CD4-positive, alpha-beta T cell (primary cell): ENCODE measurements around the gene BDKRB2. TPM values are rescaled to one million over a fixed set of nuclear protein-coding genes. Genes with fewer than 3 reads are reported as not detected.

Experiments used
- ATAC-seq: fragments of 200-7000 bp; cut with Tn5 transposase; one replicate; pipeline ENCODE4 v1.10.0; 2022; ENCODE audit warnings: mild to moderate bottlenecking; ENCODE audit not compliant: poor library complexity
- CTCF ChIA-PET: fragments of 350-600 bp; sonication (Branson Sonifier 250); formaldehyde crosslinking; loops from one replicate; lab custom pipeline; 2021; ENCODE audit warnings: antibody characterized with exemption, inconsistent platforms; lab: Charles Lee
- POLR2A ChIA-PET: fragments of 350-600 bp; sonication (Branson Sonifier 250); formaldehyde crosslinking; loops from one replicate; lab custom pipeline; 2021; ENCODE audit warnings: antibody characterized with exemption, inconsistent platforms; lab: Charles Lee
- DNase-seq, 14 experiments: peaks; one replicate each; pipeline ENCODE4 v3.0.0-alpha.2; 2013 to 2020; ENCODE audit warnings: mixed read lengths in 2 of 14
- H3K27ac ChIP-seq, 2 donors: one replicate each; pipeline versions ENCODE4 v1.5.1 to v1.7.0; 2013; ENCODE audit warnings: low read length in 2 of 2, low read depth in 1 of 2, mild to moderate bottlenecking in 1 of 2
- H3K27me3 ChIP-seq, 2 experiments: 1 replicate in 1 of 2; 2 replicates in 1 of 2; pipeline versions ENCODE4 v1.6.1 to v1.7.0; 2013; ENCODE audit warnings: low read length in 2 of 2, control low read depth in 1 of 2, mild to moderate bottlenecking in 1 of 2, moderate library complexity in 1 of 2; ENCODE audit not compliant: insufficient read depth in 2 of 2, control insufficient read depth in 1 of 2
- H3K36me3 ChIP-seq: one replicate; pipeline ENCODE4 v1.6.1; 2013; ENCODE audit warnings: low read length, control low read depth; ENCODE audit not compliant: insufficient read depth
- H3K4me1 ChIP-seq: one replicate; pipeline ENCODE4 v1.6.1; 2013; ENCODE audit warnings: low read length, control low read depth; ENCODE audit not compliant: insufficient read depth
- H3K4me3 ChIP-seq: one replicate; pipeline ENCODE4 v1.5.1; 2013; ENCODE audit warnings: mild to moderate bottlenecking, low read length, moderate library complexity
- H3K9me3 ChIP-seq, 2 experiments: 1 replicate in 1 of 2; 2 replicates in 1 of 2; pipeline versions ENCODE4 v1.6.1 to v1.7.0; 2013; ENCODE audit warnings: low read length in 2 of 2, mild to moderate bottlenecking in 2 of 2, control low read depth in 1 of 2, moderate library complexity in 1 of 2; ENCODE audit not compliant: control insufficient read depth in 1 of 2, insufficient read depth in 1 of 2
- H3K27ac Mint-ChIP-seq: one replicate; pipeline ENCODE4 v1.8.0; 2020; ENCODE audit warnings: mixed read lengths
- H3K27me3 Mint-ChIP-seq: one replicate; pipeline ENCODE4 v1.8.0; 2021; ENCODE audit warnings: mixed read lengths
- H3K36me3 Mint-ChIP-seq: one replicate; pipeline ENCODE4 v1.8.0; 2021; ENCODE audit warnings: low read depth, mixed read lengths
- H3K4me1 Mint-ChIP-seq: one replicate; pipeline ENCODE4 v1.8.0; 2021; ENCODE audit warnings: low read depth, mixed read lengths
- H3K4me3 Mint-ChIP-seq: one replicate; pipeline ENCODE4 v1.8.0; 2020; ENCODE audit warnings: mild to moderate bottlenecking, mixed read lengths
- H3K9me3 Mint-ChIP-seq: one replicate; pipeline ENCODE4 v1.8.0; 2020; ENCODE audit warnings: mixed read lengths
- CTCF ChIP-seq: fragments of 200-600 bp; IDR thresholded peaks from one replicate; pipeline ENCODE4 v1.8.0; 2022; ENCODE audit warnings: antibody characterized with exemption, mild to moderate bottlenecking
- intact Hi-C, 2 experiments: fragments of 100-400 bp; cut with DNase I in 1 of 2; cut with micrococcal nuclease in 1 of 2; formaldehyde crosslinking; loops; one replicate each; pipeline versions ENCODE4 v1.15.1 to v1.9.0; 2023 to 2025; cut with DNase I, micrococcal nuclease
- total RNA-seq, 174 experiments: library from RNA in 2 of 174; stranded (reverse) in 2 of 174; gene quantifications; one replicate each; pipeline ENCODE4 v1.2.3 and lab custom pipeline; 2021 to 2026

Gene BDKRB2
- total RNA-seq, 2 experiments from 2014 or later, result not detected

GRCh38 chr14:96245710-96246538, 41.3 kb downstream of the BDKRB2 start:
- intact Hi-C loops, result no loop called here
- Mint-ChIP-seq H3K27ac (no peak overlapping the region), H3K36me3 (no peaks in the 10 kb centered on the region), H3K9me3 (no peaks in the 10 kb centered on the region), H3K4me1 (no peaks in the 10 kb centered on the region), H3K27me3 (peaks cover 24% of the 10 kb centered on the region), H3K4me3 (no peak overlapping the region)
- Histone ChIP-seq H3K36me3 (no peaks in the 10 kb centered on the region), H3K9me3 (no peaks in the 10 kb centered on the region), H3K27ac (no peak overlapping the region), H3K4me1 (no peaks in the 10 kb centered on the region), H3K27me3 (peaks cover 0 to under 1% of the 10 kb centered on the region in 2 experiments), H3K4me3 (no peak overlapping the region)
- CTCF ChIA-PET, result no interaction called here
- ATAC-seq (no peak), DNase-seq (no peak)
- POLR2A ChIA-PET, result no interaction called here
- no peak for TF ChIP-seq CTCF

- ChIA-PET POLR2A (no interaction called here), CTCF (no interaction called here)
Measured at GRCh38 chr14:96246539-96246847, 41.9 kb downstream of the BDKRB2 start.

GRCh38 chr14:96247031-96247430, 42.4 kb downstream of the BDKRB2 start:
- Mint-ChIP-seq H3K27ac (no peak overlapping the region), H3K4me1 (no peaks in the 10 kb centered on the region), H3K36me3 (no peaks in the 10 kb centered on the region), H3K4me3 (no peak overlapping the region), H3K9me3 (no peaks in the 10 kb centered on the region), H3K27me3 (peaks cover 35% of the 10 kb centered on the region)
- ChIA-PET CTCF (no interaction called here), POLR2A (no interaction called here)
- TF ChIP-seq CTCF, result no peak
- Histone ChIP-seq H3K27me3 (peaks cover 0 to 3% of the 10 kb centered on the region in 2 experiments), H3K4me3 (no peak overlapping the region), H3K36me3 (no peaks in the 10 kb centered on the region), H3K27ac (no peak overlapping the region), H3K4me1 (no peaks in the 10 kb centered on the region), H3K9me3 (no peaks in the 10 kb centered on the region)
- DNase-seq (no peak), ATAC-seq (no peak)
- intact Hi-C loops, result no loop called here

More at GRCh38 chr14:96246539-96246847, 41.9 kb downstream of the BDKRB2 start:
- H3K9me3 ChIP-seq, result no peaks in the 10 kb centered on the region
- H3K27ac ChIP-seq, result no peak overlapping the region
- intact Hi-C loops, result no loop called here
- H3K4me3 Mint-ChIP-seq, result no peak overlapping the region
- DNase-seq, result no peak
- H3K4me1 Mint-ChIP-seq, result no peaks in the 10 kb centered on the region
- no peaks in the 10 kb centered on the region for H3K36me3 Mint-ChIP-seq
- H3K9me3 Mint-ChIP-seq, result no peaks in the 10 kb centered on the region
- no peak for TF ChIP-seq CTCF
- no peak overlapping the region for H3K27ac Mint-ChIP-seq
- no peak overlapping the region for H3K4me3 ChIP-seq
- no peak for ATAC-seq
- peaks cover 29% of the 10 kb centered on the region for H3K27me3 Mint-ChIP-seq
- H3K27me3 ChIP-seq, result peaks cover 0 to 3% of the 10 kb centered on the region in 2 experiments
- H3K36me3 ChIP-seq, result no peaks in the 10 kb centered on the region
- no peaks in the 10 kb centered on the region for H3K4me1 ChIP-seq
